SKM-1 (cell line): ENCODE measurements around the gene SRGAP2C.
"Not testable (repeated sequence)": the region's sequence is repeated elsewhere in the genome, so short reads cannot be mapped to it uniquely, and the experiment has no call there.

Experiments used
- DNase-seq: peaks from one replicate; lab custom pipeline; 2025; ENCODE audit not compliant: unreplicated experiment; lab: John Stamatoyannopoulos, UW

SRGAP2C gene

DNA sequence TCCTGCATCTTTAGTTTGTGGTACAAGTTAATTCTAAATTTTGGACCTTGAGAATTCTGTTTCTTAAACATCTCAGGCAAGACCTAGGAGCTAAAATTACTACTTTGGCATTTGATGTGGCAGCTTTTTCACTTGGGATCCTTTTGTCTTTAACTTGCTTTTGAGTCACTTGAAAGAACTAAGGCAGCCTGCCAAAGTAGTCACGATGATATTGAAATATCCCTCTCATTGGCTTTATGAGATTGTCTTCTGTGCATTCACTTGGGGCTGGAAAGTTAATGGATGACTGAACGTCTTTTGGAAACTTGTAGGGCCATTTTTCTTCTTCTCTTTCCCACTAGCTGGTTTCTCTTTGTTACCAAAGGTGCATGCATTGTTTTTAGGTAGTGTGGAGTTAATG, 90.7 kb downstream of the SRGAP2C start:
- not testable (repeated sequence) for DNase-seq

DNA sequence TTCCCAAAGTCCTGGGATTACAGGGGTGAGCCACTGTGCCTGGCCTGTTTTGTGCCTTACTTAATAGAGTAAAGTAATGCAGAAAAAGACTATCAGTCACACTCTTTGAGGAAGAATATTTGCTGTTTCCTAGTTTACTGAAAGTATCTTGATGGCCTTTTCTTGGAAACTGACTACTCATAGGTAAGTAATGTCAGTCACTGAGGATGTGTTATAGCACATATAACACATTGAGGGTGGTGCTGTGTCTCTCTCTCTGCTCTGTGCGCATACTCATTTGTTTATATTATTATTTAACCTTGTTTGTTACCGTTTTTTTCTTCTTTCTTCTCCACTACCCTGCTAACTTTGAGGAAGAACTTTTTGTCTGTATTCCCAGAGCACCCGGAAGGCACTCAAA, 93.4 kb downstream of the SRGAP2C start:
- DNase-seq: not testable (repeated sequence)

DNA sequence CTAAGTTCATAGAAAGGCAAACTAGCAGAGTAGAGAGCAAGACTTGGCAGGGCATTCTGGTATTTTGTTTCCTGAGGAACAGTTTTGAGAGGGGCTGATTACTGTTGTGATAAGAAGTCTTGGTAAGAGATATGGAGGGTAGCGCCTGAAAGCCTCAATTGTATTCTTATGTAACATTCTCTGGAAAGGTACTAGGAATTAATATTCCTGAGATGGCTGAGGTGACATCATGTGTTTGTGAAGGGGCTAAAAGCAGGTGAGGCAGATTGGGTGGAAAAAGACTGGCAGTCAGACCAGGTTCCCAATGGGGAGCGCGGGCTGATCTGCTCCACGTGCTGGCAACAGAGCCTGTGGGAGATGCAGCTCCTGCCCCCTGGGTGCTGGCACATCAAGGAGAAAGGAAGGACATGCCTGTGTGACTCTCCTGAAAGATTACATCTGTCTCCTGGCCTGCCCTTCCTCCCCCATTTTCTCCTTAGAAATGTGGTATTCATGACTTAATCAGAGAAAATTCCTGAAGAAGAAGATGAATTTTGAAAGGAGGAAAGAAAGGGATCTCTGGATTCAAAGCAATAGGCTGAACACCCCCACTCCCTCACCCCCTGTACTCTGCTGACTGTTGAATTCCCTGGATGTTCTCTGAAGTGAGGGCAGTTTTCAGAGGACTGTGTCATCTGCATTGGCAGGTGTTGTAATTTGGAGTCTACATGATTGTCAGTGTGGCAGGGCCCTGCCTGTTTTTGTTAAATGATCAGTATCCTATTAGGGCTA, 94.2 kb downstream of the SRGAP2C start:
- not testable (repeated sequence) for DNase-seq

DNA sequence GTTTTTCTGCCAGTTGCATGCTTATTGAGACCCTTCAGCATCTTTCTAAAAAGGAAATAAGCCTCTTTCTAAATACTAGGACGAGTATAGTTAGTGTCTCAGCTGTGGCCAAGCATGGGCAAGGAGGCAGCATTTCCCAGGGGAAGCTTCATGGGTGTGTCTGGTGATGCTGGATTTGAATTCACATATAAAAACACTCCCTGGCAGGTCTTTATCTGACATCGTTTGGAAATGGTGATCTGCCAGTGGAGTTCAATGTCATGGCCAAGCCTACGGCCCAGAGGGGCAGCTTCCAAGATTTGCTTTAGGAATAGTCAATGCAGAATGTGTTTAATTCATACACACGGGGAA, 94.7 kb downstream of the SRGAP2C start:
- DNase-seq: not testable (repeated sequence)

DNA sequence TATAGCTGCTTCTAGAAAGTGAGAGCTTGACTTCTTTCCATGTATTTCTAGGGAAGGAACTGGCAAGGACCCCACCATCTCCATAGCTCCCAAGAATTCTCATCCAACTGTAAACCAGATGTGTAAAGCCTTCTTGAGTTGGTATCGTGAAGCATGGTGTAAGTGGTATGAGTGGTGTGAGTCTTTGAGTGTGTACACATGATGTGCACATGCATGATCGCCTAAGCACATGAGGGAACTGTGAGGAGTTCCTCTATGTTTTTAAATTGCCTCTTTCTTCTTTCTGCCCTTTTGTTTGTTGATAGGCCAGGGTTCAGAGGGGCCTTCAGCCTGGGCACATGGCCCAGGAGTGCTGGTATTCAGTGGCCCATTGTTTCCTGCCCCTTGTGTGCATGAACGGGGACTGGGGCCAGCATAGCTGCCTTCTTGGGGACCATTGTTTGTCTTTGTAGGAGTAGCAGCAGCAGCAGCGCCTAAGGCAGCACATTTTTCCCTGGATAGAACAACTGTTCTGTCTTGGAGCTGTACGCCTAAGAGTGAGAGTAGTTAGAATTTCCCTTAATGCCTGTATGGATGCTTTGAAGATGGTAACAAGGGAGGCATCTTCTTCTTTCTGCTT, 96.0 kb downstream of the SRGAP2C start:
- not testable (repeated sequence) for DNase-seq

DNA sequence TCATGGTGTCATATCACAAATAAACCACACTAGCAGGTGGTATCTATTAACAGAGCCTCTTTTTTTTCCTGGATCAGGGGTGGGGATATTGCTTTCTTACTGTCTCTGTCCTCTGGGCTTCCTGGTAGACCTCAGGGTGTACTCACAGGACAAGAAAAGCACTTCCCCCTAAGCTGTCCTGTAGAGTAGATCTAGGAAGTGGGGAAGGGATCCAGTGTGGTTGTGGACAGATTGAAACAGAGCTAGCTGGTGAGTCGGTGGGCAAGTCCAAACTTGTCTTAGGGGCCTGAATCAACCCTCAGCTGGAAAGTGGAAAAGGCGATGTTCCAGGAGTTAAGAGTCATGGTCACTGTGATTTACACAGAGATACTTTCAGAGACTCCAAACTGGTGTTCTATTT, 96.7 kb downstream of the SRGAP2C start:
- DNase-seq: not testable (repeated sequence)

DNA sequence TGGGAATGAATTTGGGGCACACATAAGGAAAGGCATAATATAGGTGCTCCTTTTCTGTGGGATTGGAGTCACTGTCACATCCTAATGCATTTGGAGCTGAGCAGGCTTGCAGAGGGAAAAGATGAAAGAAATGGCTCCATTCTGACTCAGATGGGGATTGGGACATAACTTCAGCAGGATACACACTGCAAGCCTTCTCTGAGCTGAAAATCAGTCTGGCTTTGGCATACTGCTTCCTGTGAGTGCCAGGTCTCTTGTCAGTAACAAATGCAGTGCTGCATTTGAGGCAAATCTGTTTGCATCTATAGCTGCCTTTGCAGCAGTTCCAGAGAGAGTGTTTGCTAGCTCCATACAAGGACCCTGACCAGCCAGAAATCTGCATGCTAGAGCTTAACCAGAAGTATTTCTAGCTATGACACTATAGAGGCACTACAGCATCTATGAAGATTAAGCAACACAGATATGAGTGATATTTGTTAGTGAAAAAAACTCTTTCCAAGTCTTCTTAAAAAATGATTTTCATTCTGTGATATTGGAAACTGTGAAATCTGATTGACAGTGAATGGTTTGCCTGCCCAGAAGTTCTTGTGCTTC, 98.9 kb downstream of the SRGAP2C start:
- DNase-seq: not testable (repeated sequence)

DNA sequence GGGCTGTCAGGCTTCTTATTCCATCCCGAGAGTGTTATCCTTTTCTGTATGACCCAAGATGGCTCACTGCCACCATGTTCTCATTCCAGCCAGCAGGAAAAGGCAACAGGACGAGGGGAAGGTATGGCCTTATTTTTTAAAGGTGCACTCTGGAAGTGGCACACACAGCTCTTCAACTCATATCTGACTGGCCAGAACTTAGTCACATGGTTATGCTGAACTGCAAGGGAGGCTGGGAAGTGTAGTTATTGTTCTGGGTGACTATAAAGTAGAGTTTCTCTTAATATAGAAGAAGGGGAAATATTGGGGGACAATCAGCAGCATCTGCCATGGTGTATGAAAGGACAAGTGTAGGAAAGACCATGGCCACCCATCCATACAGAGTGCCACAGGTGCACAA, 107.8 kb downstream of the SRGAP2C start:
- DNase-seq: not testable (repeated sequence)

DNA sequence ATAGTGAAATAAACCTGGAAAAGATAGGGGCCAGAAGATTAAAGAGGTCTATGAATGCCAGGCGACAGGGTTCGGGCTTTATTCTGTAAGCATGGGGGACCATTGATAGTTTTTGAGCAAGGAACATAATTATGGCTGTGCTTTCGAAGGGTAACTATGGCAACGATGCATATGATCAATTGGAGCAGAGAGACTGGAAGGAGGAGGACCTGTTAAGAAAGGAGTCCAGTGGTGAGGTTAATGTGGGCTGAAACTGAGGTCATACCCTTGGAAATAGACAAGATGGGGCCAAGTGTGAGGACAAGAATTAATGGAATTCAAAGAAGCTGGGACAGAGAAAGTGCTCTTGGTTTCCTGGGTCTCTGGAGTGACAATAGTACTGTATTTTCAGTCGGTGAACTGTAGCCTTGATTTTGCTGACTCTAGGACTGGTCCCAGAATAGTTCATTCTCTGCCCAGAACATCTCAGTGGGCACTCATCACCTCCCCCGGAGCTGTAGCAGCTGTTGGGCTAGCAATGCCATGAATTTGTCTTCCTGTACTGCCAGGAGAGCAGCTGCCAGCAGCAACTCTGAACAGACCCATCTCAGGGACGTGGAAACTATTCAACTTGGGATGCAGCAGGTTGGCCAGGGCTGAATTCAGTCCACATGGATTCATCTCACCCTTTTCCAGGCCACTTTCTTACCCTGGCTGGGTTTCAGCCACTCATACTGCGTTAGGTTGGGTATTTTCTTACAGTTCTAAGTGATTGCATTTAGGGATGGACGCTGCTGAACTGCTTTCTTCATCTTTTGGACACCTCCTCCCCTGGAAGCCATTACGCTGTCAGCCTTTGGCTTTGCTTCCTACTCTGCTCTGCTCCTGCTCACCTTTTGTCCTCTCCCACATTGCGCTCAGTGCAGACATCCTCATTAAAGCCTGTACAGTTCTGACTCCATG, 108.8 kb downstream of the SRGAP2C start:
- not testable (repeated sequence) for DNase-seq

DNA sequence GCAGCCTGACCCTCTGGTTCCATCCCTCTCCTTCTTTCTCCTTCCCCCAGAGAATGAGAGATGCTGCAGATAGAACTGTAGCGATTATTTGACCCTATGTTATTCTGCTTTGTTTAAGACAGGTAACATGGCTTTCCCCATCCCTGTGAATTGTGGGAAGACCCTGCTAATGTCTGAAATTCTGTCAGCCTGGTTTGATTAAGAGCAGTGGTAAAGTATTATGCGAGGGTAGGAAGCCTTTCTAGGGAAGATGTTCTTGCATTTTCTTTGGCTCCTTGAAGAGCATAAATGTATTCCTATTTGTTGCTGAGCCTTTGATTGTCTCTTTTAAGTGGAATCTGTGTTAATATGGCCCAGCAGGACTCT, 109.4 kb downstream of the SRGAP2C start:
- not testable (repeated sequence) for DNase-seq

DNA sequence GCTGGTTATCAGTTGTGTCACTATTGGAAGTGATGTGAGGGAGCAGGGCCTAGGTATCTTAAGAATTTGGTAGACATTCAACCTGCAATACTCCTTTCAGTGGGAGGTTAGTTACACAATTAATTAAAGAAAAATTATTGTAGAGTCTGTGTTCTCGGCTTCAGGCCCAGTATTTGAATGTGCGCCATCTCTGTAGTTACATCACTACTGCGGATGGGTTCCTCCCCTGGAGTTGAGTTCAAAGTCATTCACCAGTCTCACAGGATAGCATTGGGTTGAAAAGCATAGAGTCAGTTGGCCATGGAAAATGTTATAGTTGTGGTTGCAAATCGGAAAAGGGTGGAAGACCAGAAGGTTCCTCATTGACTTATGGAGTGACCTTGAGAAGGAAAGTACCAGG, 111.8 kb downstream of the SRGAP2C start:
- not testable (repeated sequence) for DNase-seq

DNA sequence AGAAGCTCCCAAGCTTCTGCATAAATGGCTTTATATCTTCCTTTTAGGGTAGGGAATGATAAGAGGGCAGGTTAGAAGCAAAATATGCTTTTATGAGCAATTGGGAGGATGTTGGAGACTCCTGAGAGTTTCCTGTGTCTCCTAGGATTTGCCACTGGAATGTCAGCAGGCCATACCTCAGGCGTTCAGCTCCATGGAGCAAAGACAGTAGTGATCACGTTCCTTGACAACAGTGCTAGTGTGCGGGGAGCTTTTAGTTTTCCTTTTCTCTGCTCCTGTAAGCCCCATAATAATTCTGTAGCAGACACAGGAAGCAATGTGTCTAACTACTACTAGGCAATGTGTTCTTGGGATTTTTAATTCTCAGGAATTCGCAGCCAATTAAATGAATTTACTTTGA, 113.8 kb downstream of the SRGAP2C start:
- not testable (repeated sequence) for DNase-seq

DNA sequence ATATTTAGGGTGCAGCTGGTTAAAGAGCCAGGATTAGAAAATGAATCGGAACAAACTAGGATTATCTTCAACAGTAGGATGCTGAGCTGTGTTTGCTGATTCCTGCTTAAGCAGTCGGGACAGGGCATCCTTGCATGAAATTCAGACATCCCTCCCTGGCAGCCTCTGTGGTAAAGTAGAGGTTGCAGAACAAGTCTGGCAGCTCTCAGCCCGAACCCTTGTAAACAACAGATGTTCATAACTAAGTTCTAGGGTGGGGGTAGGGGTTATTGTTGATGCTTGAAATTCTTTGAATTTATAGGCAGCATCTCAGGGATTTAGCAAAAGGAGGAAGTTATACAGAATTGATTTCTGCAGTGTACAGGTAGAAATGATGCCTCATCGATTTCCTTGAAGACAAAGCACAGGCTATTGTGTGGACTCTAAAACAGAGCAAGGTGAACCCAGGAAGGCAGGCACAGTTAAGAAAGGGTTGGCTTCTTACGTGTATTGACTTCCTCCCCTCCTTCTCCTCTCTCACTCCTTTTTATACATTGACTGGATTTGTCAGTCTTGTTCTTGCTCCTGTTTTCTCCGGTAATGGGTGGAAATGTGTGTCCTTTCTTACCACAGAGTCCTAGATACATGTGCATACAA, 114.9 kb downstream of the SRGAP2C start:
- DNase-seq: not testable (repeated sequence)

DNA sequence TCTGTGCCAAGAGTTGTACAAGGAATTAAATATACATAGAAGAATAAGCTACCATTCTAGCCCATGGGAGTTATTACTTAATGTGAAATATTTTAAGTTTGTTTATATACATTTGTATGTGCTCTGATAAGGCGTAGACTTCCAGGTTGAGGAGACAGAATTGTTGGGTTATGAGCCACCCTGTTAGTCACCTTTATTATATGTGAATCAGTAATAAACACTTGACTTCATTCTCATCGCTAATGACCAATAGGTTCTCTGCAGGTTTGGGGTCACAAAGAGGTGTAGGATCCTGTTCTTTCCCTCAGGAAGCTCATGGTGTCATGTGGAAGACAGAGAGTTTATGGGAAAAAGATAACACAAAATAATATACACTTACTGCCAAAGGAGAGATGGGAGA, 117.1 kb downstream of the SRGAP2C start:
- DNase-seq: not testable (repeated sequence)

DNA sequence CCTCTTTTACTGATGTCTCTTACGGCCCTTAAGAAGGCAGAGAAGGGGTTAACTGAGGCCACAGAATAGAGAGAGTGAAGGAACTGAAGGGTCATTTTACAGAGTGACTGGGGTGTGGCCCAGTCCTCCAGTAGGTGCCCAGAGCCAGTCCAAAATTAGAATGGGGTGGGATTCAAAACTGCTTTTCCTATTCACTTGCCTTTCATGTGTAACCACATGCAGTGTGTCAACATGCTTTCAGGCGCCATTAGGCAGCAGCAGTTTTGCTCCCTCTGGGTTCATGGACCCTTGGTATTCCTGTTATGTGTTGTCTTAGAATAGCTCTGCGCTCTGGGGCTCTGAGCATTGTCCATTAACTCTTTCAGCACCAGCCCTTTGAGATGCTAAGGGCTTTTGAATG, 123.0 kb downstream of the SRGAP2C start:
- DNase-seq: not testable (repeated sequence)

DNA sequence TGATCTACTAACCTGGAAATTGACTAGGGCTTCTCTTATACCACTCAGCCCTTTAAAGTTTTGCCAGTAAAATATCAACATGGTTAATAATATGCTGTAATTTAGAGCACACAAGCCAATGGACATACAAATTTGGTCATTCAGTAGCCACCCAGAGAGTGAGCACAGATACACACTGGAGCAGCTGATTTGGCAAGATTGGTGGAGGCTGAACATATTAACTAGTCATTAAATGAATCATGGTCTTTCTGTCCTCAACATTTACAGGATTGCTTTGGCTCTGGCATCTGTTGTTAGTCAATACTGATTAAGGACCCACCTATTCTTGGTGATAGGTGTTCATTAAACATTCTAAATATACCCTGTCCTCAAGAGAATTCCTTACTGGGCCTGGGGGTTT, 130.7 kb downstream of the SRGAP2C start:
- not testable (repeated sequence) for DNase-seq

DNA sequence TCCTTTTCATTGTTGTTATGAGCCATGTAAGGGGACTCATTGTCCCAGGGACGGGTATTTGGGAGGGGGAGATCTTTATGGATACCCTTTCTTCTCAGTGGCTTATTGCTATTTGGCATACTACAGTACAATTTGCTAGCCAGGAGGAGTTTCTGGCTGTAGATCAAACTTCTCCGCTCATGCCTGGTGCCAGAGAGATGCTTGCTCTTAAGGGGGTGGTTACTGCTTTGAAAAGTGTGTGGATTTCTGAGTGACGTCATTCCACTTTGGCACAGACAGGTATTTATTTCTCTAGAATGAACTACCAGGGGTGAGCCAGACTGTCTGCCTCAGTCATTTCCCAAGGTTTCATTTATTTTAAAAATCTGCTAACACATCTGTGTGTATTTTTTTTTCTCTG, 131.3 kb downstream of the SRGAP2C start:
- DNase-seq: not testable (repeated sequence)

DNA sequence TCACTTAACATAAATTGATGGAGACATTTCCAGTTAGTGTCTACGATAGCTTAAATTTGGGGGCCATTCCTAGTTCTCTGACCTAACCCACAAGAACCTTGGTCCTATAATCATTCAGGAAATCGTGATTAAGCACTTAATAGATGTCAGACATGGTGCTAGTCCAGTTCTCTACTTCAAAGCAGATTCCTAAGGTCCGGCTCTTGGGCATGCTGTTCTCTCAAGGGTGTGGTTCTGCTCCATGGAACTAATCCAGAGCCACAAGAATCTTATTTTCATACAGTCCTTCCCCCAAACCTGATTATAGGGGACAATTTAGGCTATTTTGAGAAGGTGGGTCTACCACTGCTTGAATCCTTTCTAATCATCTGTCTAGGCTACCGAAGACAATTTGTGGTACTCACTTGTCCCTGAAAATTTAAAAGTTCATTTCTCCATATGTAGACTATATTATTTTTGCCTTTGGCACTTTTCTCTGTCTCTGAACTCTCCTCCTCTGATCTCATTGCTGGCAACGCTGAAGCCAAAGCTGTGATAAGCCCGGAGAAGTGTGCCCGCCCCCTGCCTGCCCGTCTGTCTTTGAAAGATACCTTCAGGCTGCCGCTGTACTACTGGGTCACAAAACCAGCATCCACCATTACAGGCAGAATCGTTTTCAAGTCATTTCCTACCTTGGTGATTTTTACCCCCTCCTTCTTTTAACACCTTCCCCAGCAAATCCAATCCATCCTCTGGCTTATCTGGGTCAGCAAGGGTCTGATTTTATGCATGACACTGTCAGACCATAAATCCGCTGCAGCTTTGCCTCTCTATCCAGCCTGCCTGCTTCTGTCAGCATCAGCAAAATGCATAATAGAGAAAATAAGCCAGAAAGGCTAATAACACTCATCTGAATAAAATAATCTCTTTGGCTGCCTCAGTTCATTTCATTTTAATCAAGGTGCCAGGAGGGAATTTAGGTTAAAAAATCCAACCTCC, 133.0 kb downstream of the SRGAP2C start:
- DNase-seq: not testable (repeated sequence)

DNA sequence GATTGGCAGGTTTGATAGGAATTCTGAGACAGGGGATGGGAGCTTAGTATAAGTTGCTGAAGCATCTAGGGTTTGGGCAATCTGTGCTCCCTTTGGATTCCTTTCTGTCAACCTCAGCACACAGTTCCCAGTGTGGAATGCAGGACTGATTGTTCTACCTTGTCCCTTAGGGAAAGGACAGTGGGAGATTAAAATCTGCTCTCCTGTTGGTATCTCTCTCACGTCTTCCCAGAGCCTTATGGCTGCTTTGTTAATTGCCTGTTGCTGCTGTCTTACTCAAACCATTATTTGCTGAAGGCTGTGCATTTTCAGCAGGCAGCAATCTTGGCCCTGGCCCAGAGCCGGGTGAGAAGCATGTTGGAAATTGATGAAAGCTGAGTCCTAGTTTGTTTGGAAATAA, 133.9 kb downstream of the SRGAP2C start:
- not testable (repeated sequence) for DNase-seq
